Activated T-cell treated with anti-CD3 and anti-CD28 coated beads, Interleukin-2, amount 50 U/mL, for 24 hours (primary cell): ENCODE results near the gene MRPL14.

Experiments used
- DNase-seq: peaks from one replicate; pipeline ENCODE4 v3.0.0-alpha.2; 2020
- H3K27ac Mint-ChIP-seq: 2 replicates; pipeline ENCODE4 v1.8.0; 2020; ENCODE audit warnings: mild to moderate bottlenecking, mixed read lengths
- H3K27me3 Mint-ChIP-seq: 2 replicates; pipeline ENCODE4 v1.8.0; 2020; ENCODE audit warnings: mixed read lengths
- H3K36me3 Mint-ChIP-seq: 2 replicates; pipeline ENCODE4 v1.8.0; 2020; ENCODE audit warnings: low read depth, mixed read lengths
- H3K4me1 Mint-ChIP-seq: 2 replicates; pipeline ENCODE4 v1.8.0; 2020; ENCODE audit warnings: low read depth, mixed read lengths
- H3K4me3 Mint-ChIP-seq: 2 replicates; pipeline ENCODE4 v1.8.0; 2020; ENCODE audit warnings: mild to moderate bottlenecking, moderate library complexity, mixed read lengths
- H3K9me3 Mint-ChIP-seq: 2 replicates; pipeline ENCODE4 v1.8.0; 2020; ENCODE audit warnings: mixed read lengths

Gene MRPL14

GRCh38 chr6:44138717-44139350 is 11.6 kb upstream of the MRPL14 start:
- peaks cover 77% of the 10 kb centered on the region for H3K36me3 Mint-ChIP-seq
- no peak for DNase-seq
- no peak overlapping the region for H3K27ac Mint-ChIP-seq
- H3K9me3 Mint-ChIP-seq, result no peaks in the 10 kb centered on the region
- no peak overlapping the region for H3K4me3 Mint-ChIP-seq
- no peaks in the 10 kb centered on the region for H3K4me1 Mint-ChIP-seq
- no peaks in the 10 kb centered on the region for H3K27me3 Mint-ChIP-seq

- Mint-ChIP-seq H3K27ac (no peak overlapping the region), H3K9me3 (no peaks in the 10 kb centered on the region), H3K4me1 (peaks cover 3% of the 10 kb centered on the region), H3K27me3 (no peaks in the 10 kb centered on the region), H3K36me3 (peaks cover 53% of the 10 kb centered on the region), H3K4me3 (no peak overlapping the region)
- DNase-seq, result no peak
Observed at GRCh38 chr6:44135875-44136274, 8.6 kb upstream of the MRPL14 start.

GRCh38 chr6:44135173-44135758 is 8.0 kb upstream of the MRPL14 start:
- Mint-ChIP-seq H3K36me3 (peaks cover 47% of the 10 kb centered on the region), H3K4me1 (peaks cover 3% of the 10 kb centered on the region), H3K27ac (no peak overlapping the region), H3K4me3 (no peak overlapping the region), H3K27me3 (no peaks in the 10 kb centered on the region), H3K9me3 (no peaks in the 10 kb centered on the region)
- no peak for DNase-seq

GRCh38 chr6:44133981-44134711 is 6.9 kb upstream of the MRPL14 start:
- H3K27me3 Mint-ChIP-seq, result no peaks in the 10 kb centered on the region
- peaks cover 37% of the 10 kb centered on the region for H3K36me3 Mint-ChIP-seq
- no peak overlapping the region for H3K27ac Mint-ChIP-seq
- no peak for DNase-seq
- peaks cover 6% of the 10 kb centered on the region for H3K4me1 Mint-ChIP-seq
- no peak overlapping the region for H3K4me3 Mint-ChIP-seq
- H3K9me3 Mint-ChIP-seq, result no peaks in the 10 kb centered on the region

GRCh38 chr6:44133003-44133931 is 6.0 kb upstream of the MRPL14 start:
- Mint-ChIP-seq H3K4me1 (peaks cover 11% of the 10 kb centered on the region), H3K36me3 (peaks cover 30% of the 10 kb centered on the region), H3K9me3 (no peaks in the 10 kb centered on the region), H3K27me3 (no peaks in the 10 kb centered on the region), H3K4me3 (no peak overlapping the region), H3K27ac (no peak overlapping the region)
- no peak for DNase-seq

GRCh38 chr6:44132476-44132875 is 5.2 kb upstream of the MRPL14 start:
- Mint-ChIP-seq H3K9me3 (no peaks in the 10 kb centered on the region), H3K27ac (no peak overlapping the region), H3K36me3 (peaks cover 28% of the 10 kb centered on the region), H3K4me3 (no peak overlapping the region), H3K4me1 (peaks cover 13% of the 10 kb centered on the region), H3K27me3 (no peaks in the 10 kb centered on the region)
- no peak for DNase-seq

- no peak overlapping the region for H3K4me3 Mint-ChIP-seq
- no peak overlapping the region for H3K27ac Mint-ChIP-seq
- H3K4me1 Mint-ChIP-seq, result peaks cover 13% of the 10 kb centered on the region
- no peaks in the 10 kb centered on the region for H3K9me3 Mint-ChIP-seq
- no peak for DNase-seq
- H3K36me3 Mint-ChIP-seq, result peaks cover 22% of the 10 kb centered on the region
- no peaks in the 10 kb centered on the region for H3K27me3 Mint-ChIP-seq
Observed at GRCh38 chr6:44131892-44132291, 4.6 kb upstream of the MRPL14 start.

- Mint-ChIP-seq H3K27me3 (no peaks in the 10 kb centered on the region), H3K4me1 (peaks cover 28% of the 10 kb centered on the region), H3K9me3 (no peaks in the 10 kb centered on the region), H3K4me3 (no peak overlapping the region), H3K27ac (no peak overlapping the region), H3K36me3 (peaks cover 22% of the 10 kb centered on the region)
- DNase-seq, result no peak
Observed at GRCh38 chr6:44129841-44130322, 2.6 kb upstream of the MRPL14 start.

GRCh38 chr6:44128020-44128917 is 1.0 kb upstream of the MRPL14 start:
- DNase-seq, result peak; percentile 47
- Mint-ChIP-seq H3K27ac (peak overlapping the region; percentile 35), H3K4me1 (peaks cover 42% of the 10 kb centered on the region), H3K4me3 (peak overlapping the region; percentile 78), H3K9me3 (no peaks in the 10 kb centered on the region), H3K36me3 (peaks cover 33% of the 10 kb centered on the region), H3K27me3 (no peaks in the 10 kb centered on the region)

GRCh38 chr6:44126320-44127149 is 717 bp downstream of the MRPL14 start:
- H3K27ac Mint-ChIP-seq, result peak overlapping the region; percentile 98
- no peaks in the 10 kb centered on the region for H3K9me3 Mint-ChIP-seq
- peak overlapping the region; percentile 82 for H3K4me3 Mint-ChIP-seq
- peak; percentile 84 for DNase-seq
- peaks cover 41% of the 10 kb centered on the region for H3K36me3 Mint-ChIP-seq
- no peaks in the 10 kb centered on the region for H3K27me3 Mint-ChIP-seq
- H3K4me1 Mint-ChIP-seq, result peaks cover 56% of the 10 kb centered on the region

- Mint-ChIP-seq H3K4me3 (peak overlapping the region; percentile 23), H3K27ac (no peak overlapping the region), H3K4me1 (peaks cover 72% of the 10 kb centered on the region), H3K27me3 (no peaks in the 10 kb centered on the region), H3K36me3 (peaks cover 54% of the 10 kb centered on the region), H3K9me3 (no peaks in the 10 kb centered on the region)
- no peak for DNase-seq
Observed at GRCh38 chr6:44123544-44123943, 3.7 kb downstream of the MRPL14 start.

- DNase-seq, result no peak
- peak overlapping the region; percentile 30 for H3K27ac Mint-ChIP-seq
- peak overlapping the region; percentile 23 for H3K4me3 Mint-ChIP-seq
- peaks cover 77% of the 10 kb centered on the region for H3K4me1 Mint-ChIP-seq
- H3K36me3 Mint-ChIP-seq, result peaks cover 62% of the 10 kb centered on the region
- H3K27me3 Mint-ChIP-seq, result no peaks in the 10 kb centered on the region
- H3K9me3 Mint-ChIP-seq, result no peaks in the 10 kb centered on the region
Observed at GRCh38 chr6:44122801-44123200, 4.5 kb downstream of the MRPL14 start.
